ENCODE data around the gene CCR9. TPM values are rescaled to one million over a fixed set of nuclear protein-coding genes. Genes with fewer than 3 reads are reported as not detected.

Gene CCR9
- total RNA-seq, 2 experiments from 2014 or later: 1.5 to 1.8 TPM

DNA sequence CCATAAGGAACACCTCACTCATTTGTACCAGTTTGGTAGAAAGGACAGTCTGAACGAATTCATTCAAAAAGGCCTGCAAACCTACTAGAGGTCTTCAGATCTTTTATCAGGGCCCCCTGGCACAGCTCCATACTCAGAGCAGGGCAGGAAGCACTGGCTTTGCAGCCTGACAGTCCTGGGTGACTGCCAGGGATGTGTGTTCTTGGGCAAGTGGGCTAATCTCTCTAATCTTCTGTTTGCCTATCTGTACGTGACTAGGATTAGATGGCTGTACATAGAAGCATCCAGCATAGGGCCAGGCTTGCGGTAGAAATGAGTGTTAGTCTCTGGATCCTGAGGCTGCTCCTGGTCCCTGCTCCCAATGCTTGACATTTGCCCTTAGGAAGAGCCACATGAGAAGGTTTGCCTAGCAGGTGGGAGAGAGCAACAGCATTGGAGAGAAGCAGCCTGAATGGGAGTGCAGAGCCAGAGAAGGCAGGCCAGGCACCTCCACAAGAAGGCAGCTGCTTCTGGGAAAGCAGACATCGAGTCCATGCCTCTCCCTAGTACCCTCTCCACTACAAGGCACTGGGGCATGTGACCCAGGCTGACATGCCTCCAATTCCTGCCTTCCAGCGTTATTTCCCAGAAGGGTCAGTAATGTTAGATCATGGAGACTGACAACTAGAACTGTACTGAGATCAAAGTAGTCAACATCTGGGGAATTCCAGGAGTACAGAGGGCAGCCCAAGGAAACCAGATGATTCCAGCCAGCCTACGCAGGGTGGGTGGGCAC lies 55.9 kb downstream of the CCR9 start:
- ChIA-PET CTCF (interaction anchor here (1.2 to 8.9 kb wide), 3 partner anchors 136 to 139 kb away, joined by 4 to 131 read pairs (median 14); no protein-coding TSS in a partner anchor), POLR2A (interaction anchor here (0.7 to 1.4 kb wide), 3 partner anchors 61 to 236 kb away, joined by 3 to 4 read pairs (median 4); no protein-coding TSS in a partner anchor)

DNA sequence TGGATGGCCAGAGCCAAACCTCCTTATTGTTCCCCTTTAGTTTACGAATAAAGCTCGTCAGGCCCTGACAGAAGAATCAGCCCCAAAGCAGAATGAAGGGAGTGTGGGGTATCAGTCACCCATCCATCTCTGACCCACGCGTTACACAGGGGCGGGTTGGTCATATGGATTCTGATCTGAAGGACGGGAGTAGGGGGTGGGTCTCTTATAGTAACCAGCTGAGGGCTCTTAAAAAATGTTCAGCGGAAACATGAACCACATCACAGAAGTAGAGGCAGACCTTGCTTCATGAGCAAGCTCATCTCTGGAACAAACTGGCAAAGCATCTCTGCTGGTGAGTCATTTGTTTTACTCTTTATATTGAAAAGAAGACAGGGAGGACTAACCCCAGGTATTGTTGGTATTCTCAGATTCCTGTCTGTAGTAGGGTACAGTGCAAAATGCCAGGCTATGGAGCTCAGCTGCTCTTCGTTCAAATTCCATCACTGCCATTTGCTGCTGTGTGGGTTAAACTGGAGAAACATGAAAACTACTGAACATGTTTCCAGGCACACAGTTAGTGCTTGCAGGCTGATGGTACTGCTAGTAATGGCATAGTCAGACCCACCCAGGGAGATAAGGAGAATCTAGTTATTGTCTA lies 57.0 kb downstream of the CCR9 start, which contains the start of gene CXCR6:
CXCR6 (plus strand) TSS at position 258 of the 640 bp plus-strand sequence. CDS start 3,018 bp downstream, outside the sequence.
- POLR2A ChIA-PET: interaction anchor here (0.7 to 1.4 kb wide), 3 partner anchors 62 to 238 kb away, joined by 3 to 4 read pairs (median 4); no protein-coding TSS in a partner anchor
- CTCF ChIA-PET: interaction anchor here (0.8 to 3.0 kb wide), 6 partner anchors 13 to 434 kb away, joined by 3 to 15 read pairs (median 4); no protein-coding TSS in a partner anchor

GRCh38 chr3:45944830-45945620 lies 58.7 kb downstream of the CCR9 start:
- ChIA-PET CTCF (interaction anchor here (2.6 to 3.6 kb wide), 3 partner anchors 15 to 134 kb away, joined by 8 to 15 read pairs (median 15); no protein-coding TSS in a partner anchor), POLR2A (no interaction called here)

- ChIA-PET CTCF (interaction anchor here (1.8 to 3.6 kb wide), 3 partner anchors 16 to 132 kb away, joined by 5 to 15 read pairs (median 8); no protein-coding TSS in a partner anchor), POLR2A (no interaction called here)
Observed at GRCh38 chr3:45946307-45946706, 60.0 kb downstream of the CCR9 start.

- ChIA-PET POLR2A (no interaction called here), CTCF (interaction anchor here (1.3 to 3.6 kb wide), 5 partner anchors 15 to 132 kb away, joined by 3 to 15 read pairs (median 5); no protein-coding TSS in a partner anchor)
Observed at GRCh38 chr3:45946875-45947274, 60.5 kb downstream of the CCR9 start.

GRCh38 chr3:45947361-45947760 lies 61.0 kb downstream of the CCR9 start:
- ChIA-PET CTCF (interaction anchor here (1.3 to 3.6 kb wide), 6 partner anchors 9 to 131 kb away, joined by 3 to 15 read pairs (median 6); no protein-coding TSS in a partner anchor), POLR2A (interaction anchor here (0.8 kb wide), 1 partner anchor 15 kb away, joined by 3 read pairs; no protein-coding TSS in a partner anchor)

DNA sequence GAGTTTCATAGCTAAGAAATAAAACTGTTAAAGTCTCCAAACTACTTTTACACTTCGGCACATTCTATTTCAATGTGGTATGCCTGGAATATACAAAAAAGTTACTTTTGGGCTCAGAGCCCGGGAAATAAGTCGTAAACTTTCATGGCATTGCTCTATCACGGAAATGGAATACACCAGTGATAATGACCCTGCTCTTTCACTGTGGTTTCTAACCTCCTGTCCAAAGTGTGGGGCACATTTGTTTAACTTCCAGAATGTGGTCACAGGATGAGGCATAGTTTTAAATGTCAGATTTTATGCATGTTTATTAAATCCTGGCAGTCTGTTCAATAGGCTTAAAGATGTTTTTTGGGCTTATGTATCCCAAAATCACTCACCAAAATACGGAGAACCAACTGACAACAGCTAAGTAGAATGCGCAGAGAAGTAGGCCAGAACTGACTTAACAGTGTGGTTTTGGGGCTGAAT lies 62.0 kb downstream of the CCR9 start:
- CTCF ChIA-PET: interaction anchor here (1.3 to 1.8 kb wide), 3 partner anchors 10 to 47 kb away, joined by 4 to 6 read pairs (median 5); no protein-coding TSS in a partner anchor
- POLR2A ChIA-PET: interaction anchor here (0.8 kb wide), 1 partner anchor 14 kb away, joined by 3 read pairs; no protein-coding TSS in a partner anchor

DNA sequence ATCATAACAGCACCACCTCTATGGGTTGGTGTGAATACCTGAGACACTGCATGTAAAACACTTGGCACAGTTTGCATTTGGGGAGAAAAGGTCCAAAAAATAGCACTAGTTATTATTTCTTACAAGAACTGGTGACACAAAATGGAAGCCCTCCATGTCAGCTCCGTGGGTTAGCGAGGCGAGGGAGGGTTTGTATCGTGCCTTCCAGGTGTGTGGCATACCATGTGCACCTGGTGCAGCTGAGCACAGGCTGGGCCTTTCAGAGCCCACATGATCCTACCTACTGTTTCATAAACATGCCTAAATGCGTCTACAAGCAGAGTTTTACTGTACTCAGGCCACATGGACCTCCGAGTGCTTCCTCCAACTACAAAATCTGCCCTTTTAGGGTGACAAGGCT lies 62.5 kb downstream of the CCR9 start:
- CTCF ChIA-PET: interaction anchor here (1.3 kb wide), 1 partner anchor 10 kb away, joined by 6 read pairs; no protein-coding TSS in a partner anchor
- POLR2A ChIA-PET: no interaction called here

GRCh38 chr3:45949432-45949831 lies 63.1 kb downstream of the CCR9 start:
- CTCF ChIA-PET: no interaction called here
- POLR2A ChIA-PET: no interaction called here

GRCh38 chr3:45950131-45950530 lies 63.8 kb downstream of the CCR9 start:
- ChIA-PET CTCF (interaction anchor here (1.0 to 2.1 kb wide), 6 partner anchors 11 to 129 kb away, joined by 3 to 11 read pairs (median 4); no protein-coding TSS in a partner anchor), POLR2A (interaction anchor here (0.8 to 2.1 kb wide), 3 partner anchors 14 to 43 kb away, joined by 3 to 11 read pairs (median 5); no protein-coding TSS in a partner anchor)

DNA sequence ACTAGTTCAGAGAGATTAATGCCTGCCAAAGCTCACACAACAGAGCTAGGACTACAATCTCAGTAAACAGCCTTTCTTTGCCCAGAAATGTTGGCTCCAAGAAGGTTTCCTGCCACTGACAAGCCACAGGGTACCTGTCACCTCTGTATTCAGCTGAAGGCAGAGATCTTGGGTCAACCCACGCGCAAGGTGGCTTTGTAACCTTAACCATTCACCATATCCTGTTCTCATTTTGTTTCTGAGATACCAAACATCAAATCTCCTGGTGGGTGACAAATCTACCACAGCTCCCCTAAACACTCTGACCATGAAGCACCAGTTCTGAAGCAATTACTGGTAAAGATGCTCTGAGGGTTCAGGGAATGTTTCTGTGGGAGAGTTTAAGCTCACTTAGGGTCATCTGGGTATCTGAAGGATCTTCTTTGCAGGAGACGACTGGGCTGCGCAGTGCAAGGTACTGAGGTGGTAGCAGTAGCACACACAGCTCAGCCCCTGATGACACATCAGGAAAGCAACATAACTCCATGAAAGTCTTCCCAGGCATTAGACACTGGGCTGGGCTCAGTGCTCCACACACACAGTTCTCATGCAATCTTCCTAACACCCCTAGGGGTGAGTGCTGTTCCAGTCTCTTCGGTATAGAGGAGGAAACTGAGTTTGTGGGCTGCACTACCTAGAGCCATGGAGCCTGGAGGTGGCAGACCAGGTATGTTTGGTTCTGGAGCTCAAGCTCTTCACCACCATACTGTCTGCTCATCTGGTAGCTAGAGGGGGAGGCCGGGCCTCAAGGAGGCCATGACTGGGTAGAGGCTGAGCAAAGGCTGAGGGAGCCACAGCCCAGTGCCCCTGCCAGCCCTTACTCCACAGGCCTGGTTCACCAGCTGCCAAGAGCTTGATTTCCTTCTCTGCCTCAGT lies 64.6 kb downstream of the CCR9 start:
- ChIA-PET POLR2A (interaction anchor here (0.8 to 2.1 kb wide), 4 partner anchors 14 to 419 kb away, joined by 3 to 11 read pairs (median 4); no protein-coding TSS in a partner anchor), CTCF (interaction anchor here (0.7 to 2.1 kb wide), 8 partner anchors 10 to 128 kb away, joined by 3 to 11 read pairs (median 4); no protein-coding TSS in a partner anchor)

GRCh38 chr3:45951946-45952345 lies 65.6 kb downstream of the CCR9 start:
- ChIA-PET CTCF (interaction anchor here (1.7 to 2.1 kb wide), 2 partner anchors 10 to 127 kb away, joined by 6 to 11 read pairs; no protein-coding TSS in a partner anchor), POLR2A (interaction anchor here (1.3 to 2.1 kb wide), 3 partner anchors 13 to 418 kb away, joined by 3 to 11 read pairs (median 4); no protein-coding TSS in a partner anchor)

DNA sequence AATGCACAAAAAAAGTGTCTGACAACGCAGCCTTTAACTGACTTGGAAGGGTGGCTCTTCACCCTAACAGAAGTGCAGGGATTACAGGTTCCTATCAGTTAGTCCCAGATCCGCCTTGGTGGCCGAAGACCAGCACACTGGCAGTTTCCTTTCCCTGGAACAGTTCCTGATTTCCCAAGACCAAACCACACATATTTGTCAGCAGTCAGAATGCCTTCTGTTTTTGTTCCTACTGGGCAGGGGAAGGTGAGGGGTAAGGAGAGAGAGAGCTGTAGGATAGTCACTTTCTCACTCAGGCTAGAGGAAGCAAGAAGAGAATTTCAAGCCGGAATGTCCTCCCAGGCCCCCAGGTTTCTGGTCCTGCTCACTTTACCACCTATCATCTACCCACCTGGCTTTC lies 66.1 kb downstream of the CCR9 start:
- ChIA-PET POLR2A (interaction anchor here (2.1 kb wide), 1 partner anchor 12 kb away, joined by 11 read pairs; no protein-coding TSS in a partner anchor), CTCF (interaction anchor here (2.1 kb wide), 1 partner anchor 10 kb away, joined by 6 read pairs; no protein-coding TSS in a partner anchor)
